CD14-positive monocyte (primary cell): ENCODE measurements around the gene VARS1. TPM values are rescaled to one million over a fixed set of nuclear protein-coding genes. Genes with fewer than 3 reads are reported as not detected.
A peak's percentile ranks its signal among the peaks of the same experiment; 100 is the strongest.

Experiments used
- DNase-seq, 3 donors: peaks; one replicate each; pipeline ENCODE4 v3.0.0-alpha.2; 2011 to 2022
- H2AFZ ChIP-seq: 2 replicates; pipeline ENCODE4 v1.6.0; 2012; ENCODE audit warnings: mild to moderate bottlenecking, low read depth, low read length, inconsistent platforms; ENCODE audit not compliant: insufficient read depth, poor library complexity, severe bottlenecking
- H3K27ac ChIP-seq, 2 donors: 1 replicate in 1 of 2; 2 replicates in 1 of 2; pipeline ENCODE4 v1.5.1; 2012 to 2013; ENCODE audit warnings: low read length in 2 of 2, control low read depth in 1 of 2, inconsistent platforms in 1 of 2, low read depth in 1 of 2, mild to moderate bottlenecking in 1 of 2
- H3K27me3 ChIP-seq, 2 donors: one replicate each; pipeline versions ENCODE4 v1.6.0 to v1.6.1; 2011 to 2013; ENCODE audit warnings: low read length in 2 of 2; ENCODE audit not compliant: control insufficient read depth in 2 of 2, insufficient read depth in 2 of 2
- H3K36me3 ChIP-seq, 2 donors: replicated peaks in 1 of 2; 1 replicate in 1 of 2; 2 replicates in 1 of 2; pipeline versions ENCODE4 v1.5.1 to v1.6.1; 2012 to 2013; ENCODE audit warnings: low read length in 2 of 2, control low read depth in 1 of 2, inconsistent platforms in 1 of 2, mild to moderate bottlenecking in 1 of 2; ENCODE audit not compliant: insufficient read depth in 2 of 2, control insufficient read depth in 1 of 2
- H3K4me1 ChIP-seq, 2 donors: 1 replicate in 1 of 2; 2 replicates in 1 of 2; pipeline versions ENCODE4 v1.5.1 to v1.6.1; 2012 to 2013; ENCODE audit warnings: low read length in 2 of 2, control low read depth in 1 of 2, inconsistent platforms in 1 of 2, mild to moderate bottlenecking in 1 of 2, moderate library complexity in 1 of 2; ENCODE audit not compliant: insufficient read depth in 2 of 2, control insufficient read depth in 1 of 2
- H3K4me2 ChIP-seq: replicated peaks from 2 replicates; pipeline ENCODE3; 2012; ENCODE audit warnings: low read length, moderate library complexity, mild to moderate bottlenecking; ENCODE audit not compliant: poor library complexity, severe bottlenecking; ENCODE audit errors: extremely low read depth
- H3K4me3 ChIP-seq, 3 experiments: fragments of 200-600 bp in 1 of 3; sonication (generic) in 1 of 3; replicated peaks in 1 of 3; 1 replicate in 2 of 3; 2 replicates in 1 of 3; pipeline ENCODE4 v1.5.1; 2011 to 2013; ENCODE audit warnings: low read length in 3 of 3, mild to moderate bottlenecking in 3 of 3, control low read depth in 2 of 3, low read depth in 2 of 3, inconsistent platforms in 1 of 3, moderate library complexity in 1 of 3
- H3K79me2 ChIP-seq: 2 replicates; pipeline ENCODE4 v1.6.0; 2012; ENCODE audit warnings: mild to moderate bottlenecking, control low read depth, inconsistent platforms, low read length, moderate library complexity; ENCODE audit not compliant: insufficient read depth
- H3K9ac ChIP-seq: 2 replicates; pipeline ENCODE4 v1.6.0; 2017; ENCODE audit warnings: low read length, mild to moderate bottlenecking; ENCODE audit not compliant: insufficient read depth, poor library complexity, severe bottlenecking
- H3K9me3 ChIP-seq, 2 donors: replicated peaks in 1 of 2; 1 replicate in 1 of 2; 2 replicates in 1 of 2; pipeline versions ENCODE4 v1.5.1 to v1.6.1; 2012 to 2013; ENCODE audit warnings: low read length in 2 of 2, control low read depth in 1 of 2; ENCODE audit not compliant: control insufficient read depth in 1 of 2, insufficient read depth in 1 of 2
- H4K20me1 ChIP-seq: 2 replicates; pipeline ENCODE4 v1.6.0; 2012; ENCODE audit warnings: mild to moderate bottlenecking, low read length, control low read depth, moderate library complexity; ENCODE audit not compliant: insufficient read depth
- H3K27ac Mint-ChIP-seq, 7 donors: one replicate each; pipeline ENCODE4 v1.8.0; 2020; ENCODE audit warnings: mild to moderate bottlenecking in 7 of 7, mixed read lengths in 7 of 7, moderate library complexity in 6 of 7, inconsistent platforms in 2 of 7
- H3K27me3 Mint-ChIP-seq, 3 donors: one replicate each; pipeline ENCODE4 v1.8.0; 2021 to 2022; ENCODE audit warnings: low read depth in 3 of 3, mild to moderate bottlenecking in 3 of 3, mixed read lengths in 3 of 3, moderate library complexity in 3 of 3, inconsistent platforms in 1 of 3
- H3K36me3 Mint-ChIP-seq, 2 donors: one replicate each; pipeline ENCODE4 v1.8.0; 2020; ENCODE audit warnings: mixed read lengths in 2 of 2, inconsistent platforms in 1 of 2, mild to moderate bottlenecking in 1 of 2
- H3K4me1 Mint-ChIP-seq: one replicate; pipeline ENCODE4 v1.8.0; 2020; ENCODE audit warnings: mild to moderate bottlenecking, mixed read lengths
- H3K4me3 Mint-ChIP-seq, 2 donors: one replicate each; pipeline ENCODE4 v1.8.0; 2020; ENCODE audit warnings: mild to moderate bottlenecking in 2 of 2, mixed read lengths in 2 of 2, moderate library complexity in 1 of 2
- H3K9me3 Mint-ChIP-seq, 7 donors: one replicate each; pipeline ENCODE4 v1.8.0; 2020 to 2022; ENCODE audit warnings: mixed read lengths in 7 of 7, mild to moderate bottlenecking in 6 of 7, moderate library complexity in 6 of 7, inconsistent platforms in 2 of 7
- CTCF ChIP-seq: fragments of 200-600 bp; IDR thresholded peaks from one replicate; pipeline ENCODE4 v1.8.0; 2022; ENCODE audit warnings: antibody characterized with exemption, mild to moderate bottlenecking
- WGBS: methylation state at CpG from one replicate; pipeline ENCODE4 v1.1.5; 2013; ENCODE audit warnings: missing lambda C conversion rate; ENCODE audit not compliant: insufficient coverage; 5-methylcytosine and 5-hydroxymethylcytosine counted together
- intact Hi-C, 2 donors: fragments of 100-400 bp; cut with micrococcal nuclease; formaldehyde crosslinking; loops; one replicate each; pipeline versions ENCODE4 v1.15.0 to v1.15.1; 2023
- polyA plus RNA-seq, 3 donors: library from polyadenylated mRNA; depleted of rRNA in 1 of 3; unstranded in 2 of 3; stranded (reverse) in 1 of 3; fragments of 300-500 nt in 2 of 3; fragments of >200 nt in 1 of 3; fragmentation: Illumina TruSeq in 2 of 3; gene quantifications; 1 replicate in 2 of 3; 2 replicates in 1 of 3; pipeline ENCODE4 v1.2.3, GENCODE V29; 2012 to 2021

The VARS1 gene
- polyA plus RNA-seq, 3 donors: 22.2 to 28.9 (median 27.3) TPM

- H3K36me3 ChIP-seq: peaks cover 38 to 47% of the 10 kb centered on the region in 2 donors
- TF ChIP-seq CTCF: no peak
- intact Hi-C loops: loop anchor here (2.0 to 10.0 kb wide), 3 partner anchors 25 to 293 kb away; partner anchors contain the start of genes ATP6V1G2 (in 1 of the 2), DDAH2 (in 1 of the 2), DDX39B (in 1 of the 2) and LY6G6C (in 1 of the 2)
- Mint-ChIP-seq H3K9me3 (no peaks in the 10 kb centered on the region), H3K36me3 (peaks cover 36 to 62% of the 10 kb centered on the region in 2 donors), H3K27ac (peak overlapping the region; percentile 90 to 100 (median 98)), H3K4me3 (peak overlapping the region; percentile 98 to 99), H3K4me1 (peaks cover 37% of the 10 kb centered on the region), H3K27me3 (no peaks in the 10 kb centered on the region)
- no peaks in the 10 kb centered on the region for H3K9me3 ChIP-seq
- H2AFZ ChIP-seq: no peak overlapping the region
- peaks cover 44 to 54% of the 10 kb centered on the region in 2 donors for H3K4me1 ChIP-seq
- peak overlapping the region in 1 of 3 experiments; percentile 89 for H3K4me3 ChIP-seq
- H3K79me2 ChIP-seq: peaks cover 57% of the 10 kb centered on the region
- no peak overlapping the region for H3K9ac ChIP-seq
- H3K27me3 ChIP-seq: no peaks in the 10 kb centered on the region
- no peak for DNase-seq
- H4K20me1 ChIP-seq: peaks cover 51% of the 10 kb centered on the region
- H3K27ac ChIP-seq: peak overlapping the region; percentile 13 to 92
- WGBS: no CpG with 5 or more reads among the region's 1 CpG
- H3K4me2 ChIP-seq: peak overlapping the region; percentile 85
Measured at GRCh38 chr6:31837369-31838113, 42.0 kb upstream of the VARS1 start.

DNA sequence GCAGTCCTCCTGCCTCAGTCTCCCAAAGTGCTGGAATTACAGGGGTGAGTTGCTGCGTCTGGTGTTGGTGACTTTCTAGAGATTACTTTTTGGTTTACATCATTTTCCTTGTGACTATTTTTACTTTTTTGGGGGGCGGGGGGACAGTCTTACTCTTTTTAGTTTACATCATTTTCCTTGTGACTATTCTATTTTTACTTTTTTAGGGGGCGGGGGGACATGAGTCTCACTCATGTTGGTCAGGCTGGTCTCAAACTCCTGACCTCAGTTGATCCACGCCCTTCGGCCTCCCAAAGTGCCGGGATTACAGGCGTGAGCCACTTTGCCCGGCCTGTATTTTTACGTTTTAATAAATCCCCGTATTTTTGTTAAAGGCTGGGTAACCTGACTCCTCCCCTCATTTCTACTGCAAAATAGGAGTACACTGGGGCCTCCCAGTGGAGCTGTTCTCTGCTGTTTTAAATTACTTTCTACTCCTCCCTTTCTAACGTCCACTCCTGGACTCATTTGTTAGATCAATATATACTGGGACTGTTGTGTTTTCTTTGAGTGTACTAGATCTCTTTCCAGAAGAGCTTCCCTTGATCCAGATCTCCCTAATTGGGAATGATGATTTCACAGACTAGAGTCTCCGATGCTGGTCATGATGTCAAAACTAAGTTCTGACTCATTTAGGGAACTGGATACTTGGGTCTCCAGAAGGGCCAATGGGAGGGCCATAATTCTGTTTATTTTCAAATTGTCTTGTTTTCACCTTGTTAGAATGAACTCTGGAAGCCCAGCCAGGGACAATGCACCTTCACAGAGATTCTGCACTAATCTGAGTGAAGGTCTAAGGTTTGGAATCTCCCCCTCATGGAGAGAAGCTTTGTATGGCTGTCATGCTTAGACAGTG lies 41.2 kb upstream of the VARS1 start:
- Histone ChIP-seq H3K9ac (peak overlapping the region; percentile 80), H3K9me3 (no peaks in the 10 kb centered on the region), H3K36me3 (peaks cover 38 to 47% of the 10 kb centered on the region in 2 donors), H3K79me2 (peaks cover 58% of the 10 kb centered on the region), H3K27me3 (no peaks in the 10 kb centered on the region), H3K4me1 (peaks cover 52 to 62% of the 10 kb centered on the region in 2 donors), H2AFZ (no peak overlapping the region), H3K27ac (peak overlapping the region; percentile 87 to 92), H4K20me1 (peaks cover 51% of the 10 kb centered on the region), H3K4me3 (peak overlapping the region; percentile 83 to 89 (median 86)), H3K4me2 (peak overlapping the region; percentile 85)
- Mint-ChIP-seq H3K27ac (peak overlapping the region; percentile 90 to 100 (median 98)), H3K36me3 (peaks cover 36 to 56% of the 10 kb centered on the region in 2 donors), H3K4me1 (peaks cover 39% of the 10 kb centered on the region), H3K9me3 (no peaks in the 10 kb centered on the region), H3K4me3 (peak overlapping the region; percentile 98 to 99), H3K27me3 (no peaks in the 10 kb centered on the region)
- peak; percentile 33 to 73 (median 66) for DNase-seq
- TF ChIP-seq CTCF: no peak
- intact Hi-C loops: loop anchor here (2.0 to 10.0 kb wide), 3 partner anchors 26 to 292 kb away; partner anchors contain the start of genes ATP6V1G2 (in 1 of the 2), DDAH2 (in 1 of the 2), DDX39B (in 1 of the 2) and LY6G6C (in 1 of the 2)
- WGBS: 43% methylated on average over 3 of the region's 12 CpGs
